Skin epidermis (tissue), 12 donors: ENCODE results near the gene SMOC1.

Experiments used
- H3K27ac ChIP-seq, 21 experiments: fragments of 200-600 bp; sonication (generic) in 11 of 21; one replicate each; pipeline ENCODE4 v1.5.0; 2020; ENCODE audit warnings: mild to moderate bottlenecking in 3 of 21, inconsistent platforms in 2 of 21, moderate library complexity in 2 of 21
- H3K4me3 ChIP-seq, 7 experiments: fragments of 200-600 bp; sonication (generic) in 2 of 7; one replicate each; pipeline ENCODE4 v1.5.0; 2020; ENCODE audit warnings: inconsistent platforms in 2 of 7, mild to moderate bottlenecking in 2 of 7, moderate library complexity in 1 of 7

SMOC1 gene

DNA sequence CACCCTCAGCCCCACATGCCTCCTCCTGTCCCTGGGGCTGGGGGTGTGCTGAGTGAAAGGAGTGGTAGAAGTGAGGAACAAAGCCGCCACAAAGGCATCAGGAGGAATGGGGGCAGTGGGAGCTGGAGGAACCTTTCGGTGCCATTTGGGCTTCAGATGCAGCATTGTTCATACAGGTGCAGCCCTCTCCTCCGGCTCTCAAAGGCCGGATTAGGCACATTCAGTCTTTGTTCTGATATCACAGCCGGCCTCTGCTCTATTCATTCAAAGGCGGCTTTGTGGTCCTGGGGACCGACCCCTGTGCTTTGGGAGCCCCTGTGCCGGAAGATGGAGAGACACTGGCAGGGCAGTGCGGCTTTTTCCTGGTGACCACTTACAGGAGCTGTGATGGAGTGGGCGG, 53.2 kb downstream of the SMOC1 start:
- no peak overlapping the region for H3K4me3 ChIP-seq
- H3K27ac ChIP-seq: no peak overlapping the region

DNA sequence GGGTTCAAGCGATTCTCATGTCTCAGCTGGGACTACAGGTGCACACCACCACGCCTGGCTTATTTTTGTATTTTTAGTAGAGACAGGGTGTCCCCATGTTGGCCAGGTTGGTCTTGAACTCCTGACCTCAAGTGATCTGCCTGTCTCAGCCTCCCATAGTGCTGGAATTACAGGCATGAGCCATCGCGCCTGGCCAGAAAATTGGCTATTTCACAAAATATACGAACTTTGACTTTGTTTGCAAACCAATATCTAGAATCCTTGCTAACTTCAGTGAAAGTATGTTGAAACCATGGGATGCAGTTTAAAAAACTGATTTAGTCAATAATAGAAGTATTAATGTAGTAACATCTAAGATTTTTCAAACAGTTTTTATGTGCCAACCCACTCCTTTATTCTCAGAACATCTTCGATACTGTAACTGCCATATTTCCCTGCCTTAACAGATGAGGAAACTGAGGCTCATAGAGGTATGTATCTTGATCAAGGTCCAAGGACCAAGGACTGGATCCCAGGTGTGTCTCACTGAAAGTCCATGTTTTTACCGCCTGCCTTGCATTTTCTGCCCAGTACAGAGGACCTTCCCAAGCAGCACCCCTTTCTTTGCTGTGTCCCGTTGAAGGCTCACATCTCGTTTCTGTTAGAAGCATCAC, 54.5 kb downstream of the SMOC1 start:
- Histone ChIP-seq H3K4me3 (no peak overlapping the region), H3K27ac (no peak overlapping the region)

DNA sequence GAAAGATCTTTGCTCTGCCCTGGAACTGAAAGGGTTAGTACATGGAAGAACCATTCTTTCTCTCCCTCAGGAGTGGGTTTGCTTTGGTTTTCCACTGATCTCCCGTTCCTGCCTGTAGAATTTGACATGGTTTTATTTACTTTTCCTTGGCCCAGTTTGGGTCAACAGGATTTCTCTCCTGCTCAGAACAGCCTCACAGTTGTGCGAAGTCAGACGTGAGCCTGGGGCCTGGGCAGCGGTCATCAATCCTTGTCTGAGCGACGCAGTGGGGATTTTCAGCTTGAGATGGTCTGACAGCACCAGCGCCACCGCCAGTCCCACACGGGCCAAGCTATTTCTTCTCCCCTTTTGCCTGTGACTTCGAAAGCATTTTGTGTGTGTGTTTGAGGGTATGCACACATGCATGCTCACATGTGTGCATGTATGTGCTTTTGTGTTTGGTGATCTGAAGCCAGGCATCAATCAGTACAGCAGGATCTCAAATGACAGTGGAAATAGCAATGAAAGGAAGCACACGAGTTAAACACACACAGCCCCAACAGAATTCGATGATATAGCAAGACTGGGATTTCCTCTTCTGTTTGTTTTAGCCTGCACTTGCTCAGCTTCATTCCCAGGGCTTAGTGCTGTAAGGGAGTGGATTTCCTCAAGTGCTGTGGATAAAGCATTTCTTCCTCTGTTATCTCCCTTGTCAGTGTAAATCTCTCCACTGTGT, 58.3 kb downstream of the SMOC1 start:
- Histone ChIP-seq H3K4me3 (no peak overlapping the region), H3K27ac (no peak overlapping the region)

DNA sequence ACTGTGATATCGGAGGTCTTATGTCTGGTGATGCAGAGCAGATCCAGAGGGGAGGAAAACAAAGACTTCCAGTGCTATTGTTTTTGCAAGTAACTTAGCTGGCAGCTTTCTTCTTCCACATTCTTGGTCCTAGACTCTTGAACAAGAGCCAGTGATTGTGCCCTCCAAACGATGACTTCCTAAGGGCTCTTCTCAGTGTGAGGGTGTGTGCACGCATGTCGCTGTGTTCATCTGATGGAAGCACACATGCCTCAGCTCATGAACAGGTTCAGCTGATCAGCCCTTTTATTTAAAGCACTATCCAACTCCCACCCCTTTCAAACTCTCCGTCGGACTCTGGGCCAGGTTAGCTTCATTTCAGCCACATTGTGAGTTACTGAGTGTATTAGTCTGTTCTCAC, 59.5 kb downstream of the SMOC1 start:
- Histone ChIP-seq H3K4me3 (no peak overlapping the region), H3K27ac (no peak overlapping the region)

DNA sequence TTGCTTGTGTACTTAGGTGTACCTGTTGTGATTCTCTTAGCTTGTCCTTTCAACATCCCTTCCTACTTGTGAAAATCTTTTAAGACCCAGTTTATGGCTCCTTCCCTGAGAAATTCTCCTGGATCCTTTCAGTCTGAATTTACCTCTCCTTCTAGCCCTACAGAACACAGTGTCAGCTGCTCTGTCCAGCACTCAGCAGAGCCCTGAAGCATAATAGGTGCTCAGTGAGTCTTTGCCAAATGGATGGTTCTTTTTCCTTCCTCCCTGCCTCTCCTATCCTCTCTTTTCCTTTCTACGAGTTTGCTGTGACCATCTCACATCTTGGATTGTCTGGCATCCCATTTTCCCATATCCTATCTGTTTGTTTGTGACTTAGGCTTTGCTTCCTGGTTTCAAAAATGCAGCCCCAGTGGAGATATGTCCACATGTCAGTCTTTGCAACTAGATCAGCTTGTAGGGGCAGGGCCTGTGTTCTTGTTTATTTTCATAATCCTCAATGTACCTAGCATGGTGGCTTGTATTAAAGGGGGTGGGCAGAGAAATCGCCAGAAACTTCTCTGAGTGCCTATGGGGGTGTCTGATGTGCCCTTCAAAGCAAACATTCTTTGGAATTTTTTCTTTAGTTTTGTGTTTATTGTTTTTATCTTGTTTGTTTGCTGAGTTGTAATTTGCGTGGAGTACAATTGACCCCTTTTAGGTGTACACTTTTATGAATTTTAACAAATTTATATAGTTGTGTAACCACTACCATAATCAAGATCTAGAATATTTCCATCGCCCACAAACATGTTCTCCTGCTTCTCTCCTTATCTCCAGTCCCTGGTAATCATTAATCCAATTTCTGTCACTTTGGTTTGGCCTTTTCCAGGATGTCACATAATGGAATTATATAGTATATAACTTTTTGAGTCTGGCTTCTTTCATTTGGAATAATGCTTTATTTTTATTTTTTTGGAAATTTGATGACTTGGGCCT, 62.8 kb downstream of the SMOC1 start:
- H3K27ac ChIP-seq: no peak overlapping the region
- H3K4me3 ChIP-seq: no peak overlapping the region

DNA sequence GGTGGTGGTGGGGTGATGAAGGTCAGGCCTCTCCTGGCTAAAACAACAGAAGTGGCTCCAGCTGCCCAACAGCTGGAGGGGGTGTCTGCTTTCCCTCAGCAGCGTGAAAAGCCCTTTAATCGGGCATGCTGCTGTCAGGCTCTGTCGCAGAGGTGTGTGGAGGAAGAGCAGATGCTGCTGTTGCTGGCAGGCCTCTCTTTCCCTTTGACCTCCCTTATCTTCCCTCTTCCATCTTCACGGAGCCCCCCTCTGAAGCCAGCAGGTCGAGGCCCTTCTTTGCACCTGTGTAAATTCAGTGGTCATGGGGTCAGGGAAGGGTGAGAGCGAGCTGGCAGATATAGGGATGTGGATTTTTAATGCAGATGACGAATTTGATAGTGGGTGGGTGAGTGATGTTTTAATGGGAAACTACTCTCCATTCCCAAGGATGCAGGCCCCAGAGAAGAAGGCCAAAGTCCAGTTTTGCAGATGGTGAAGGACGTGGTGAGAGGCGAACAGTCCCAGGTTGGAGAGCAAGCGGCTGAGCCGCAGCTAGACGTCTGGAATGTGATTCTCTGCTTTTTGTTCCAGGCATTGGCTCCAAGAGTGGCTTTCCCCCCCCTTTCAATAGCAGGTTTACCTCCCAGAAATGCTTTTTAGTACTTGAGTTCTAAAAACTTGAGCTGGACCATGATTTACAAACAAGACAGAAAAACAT, 64.0 kb downstream of the SMOC1 start:
- Histone ChIP-seq H3K4me3 (no peak overlapping the region), H3K27ac (no peak overlapping the region)

DNA sequence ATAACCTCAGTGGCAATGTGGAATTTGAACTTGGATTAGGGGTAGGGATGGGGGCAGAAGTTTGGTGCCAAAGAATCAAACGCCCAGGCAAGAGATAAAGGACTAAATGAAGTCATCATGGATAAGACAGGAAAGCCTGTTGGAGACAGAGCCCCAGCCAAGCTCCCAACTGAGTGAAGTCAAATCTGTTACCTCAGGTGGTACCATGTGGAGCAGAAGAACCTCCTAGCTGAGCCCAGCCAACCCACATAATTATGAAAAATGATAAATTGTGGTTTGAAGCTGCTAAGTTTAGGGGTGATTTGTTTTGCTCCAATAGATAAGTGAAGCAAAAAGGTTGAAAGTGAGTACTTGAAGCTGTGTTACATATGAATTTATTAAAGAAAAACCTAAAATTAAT, 66.1 kb downstream of the SMOC1 start:
- H3K4me3 ChIP-seq: no peak overlapping the region
- no peak overlapping the region for H3K27ac ChIP-seq

DNA sequence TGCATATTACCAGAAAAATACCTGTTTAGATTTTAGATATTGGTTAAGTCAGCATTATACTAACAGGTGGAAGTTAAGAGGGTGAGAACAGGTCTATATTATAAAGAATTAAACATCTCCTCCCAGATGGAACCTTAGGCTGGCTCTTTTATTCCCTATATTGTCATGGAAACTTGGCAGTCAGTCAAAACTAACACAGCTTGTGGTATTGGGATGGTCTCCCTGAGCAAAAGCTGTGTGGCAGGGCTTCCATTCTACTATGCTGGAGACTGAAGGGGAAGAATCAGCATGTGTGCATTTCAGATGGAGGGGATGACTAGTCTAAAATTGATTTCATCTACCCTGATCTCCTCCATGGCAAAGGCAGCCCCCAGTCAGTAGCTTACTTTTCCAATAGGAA, 66.7 kb downstream of the SMOC1 start:
- H3K27ac ChIP-seq: no peak overlapping the region

DNA sequence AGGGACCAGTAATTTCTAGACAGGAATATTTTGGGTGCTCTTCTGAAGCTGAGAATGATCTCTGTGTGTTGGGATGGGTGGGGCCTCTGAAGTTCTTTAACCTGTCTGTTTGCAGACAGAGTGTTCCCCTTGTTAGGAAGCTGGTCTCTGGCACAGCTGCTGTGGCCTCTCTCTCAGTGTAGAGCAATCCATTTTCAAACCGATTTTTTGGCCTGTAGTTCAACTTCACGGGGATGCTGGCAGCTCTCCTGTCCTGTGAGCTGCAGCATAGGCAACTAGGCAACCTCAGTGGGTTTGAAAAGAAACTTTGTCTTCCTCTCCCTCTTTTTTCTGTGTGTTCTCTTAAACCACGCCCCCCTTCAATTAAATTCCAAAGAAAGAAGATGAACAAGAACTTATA, 69.1 kb downstream of the SMOC1 start:
- Histone ChIP-seq H3K4me3 (no peak overlapping the region), H3K27ac (no peak overlapping the region)

More for the DNA sequence above, 66.7 kb downstream of the SMOC1 start:
- no peak overlapping the region for H3K4me3 ChIP-seq

DNA sequence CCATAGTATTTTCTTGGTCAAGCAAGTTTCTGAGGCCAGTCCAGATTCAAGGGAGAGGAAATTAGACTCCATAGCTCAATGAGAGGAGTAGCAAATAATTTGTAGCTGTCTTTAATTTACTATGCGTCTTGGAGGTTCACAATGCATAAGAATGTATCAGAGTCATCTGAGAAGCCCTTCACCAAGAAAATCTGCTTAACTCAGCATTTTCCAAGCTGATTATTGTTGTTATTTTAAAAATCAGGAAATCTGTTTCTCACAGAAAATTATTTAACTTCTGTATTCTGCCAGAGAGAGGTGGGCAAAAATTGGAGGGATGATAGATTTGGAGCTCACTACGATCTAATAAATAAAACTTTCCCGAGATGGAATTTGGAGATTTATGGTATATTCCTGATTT, 72.0 kb downstream of the SMOC1 start:
- no peak overlapping the region for H3K4me3 ChIP-seq

DNA sequence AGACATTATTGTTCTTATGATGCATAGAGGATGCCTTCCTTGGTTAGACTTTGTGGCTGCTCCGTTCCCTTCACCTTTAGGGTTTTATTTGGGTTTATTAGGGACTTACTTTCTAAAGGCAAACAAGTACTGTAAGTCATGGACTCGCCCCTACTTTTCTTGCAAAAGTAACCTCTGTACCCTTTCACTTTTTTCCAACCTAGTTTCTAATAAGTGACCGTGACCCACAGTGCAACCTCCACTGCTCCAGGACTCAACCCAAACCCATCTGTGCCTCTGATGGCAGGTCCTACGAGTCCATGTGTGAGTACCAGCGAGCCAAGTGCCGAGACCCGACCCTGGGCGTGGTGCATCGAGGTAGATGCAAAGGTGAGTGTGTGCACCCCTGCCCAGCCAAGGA, 72.7 kb downstream of the SMOC1 start:
- Histone ChIP-seq H3K27ac (no peak overlapping the region), H3K4me3 (no peak overlapping the region)

More for the DNA sequence above, 72.0 kb downstream of the SMOC1 start:
- no peak overlapping the region for H3K27ac ChIP-seq

DNA sequence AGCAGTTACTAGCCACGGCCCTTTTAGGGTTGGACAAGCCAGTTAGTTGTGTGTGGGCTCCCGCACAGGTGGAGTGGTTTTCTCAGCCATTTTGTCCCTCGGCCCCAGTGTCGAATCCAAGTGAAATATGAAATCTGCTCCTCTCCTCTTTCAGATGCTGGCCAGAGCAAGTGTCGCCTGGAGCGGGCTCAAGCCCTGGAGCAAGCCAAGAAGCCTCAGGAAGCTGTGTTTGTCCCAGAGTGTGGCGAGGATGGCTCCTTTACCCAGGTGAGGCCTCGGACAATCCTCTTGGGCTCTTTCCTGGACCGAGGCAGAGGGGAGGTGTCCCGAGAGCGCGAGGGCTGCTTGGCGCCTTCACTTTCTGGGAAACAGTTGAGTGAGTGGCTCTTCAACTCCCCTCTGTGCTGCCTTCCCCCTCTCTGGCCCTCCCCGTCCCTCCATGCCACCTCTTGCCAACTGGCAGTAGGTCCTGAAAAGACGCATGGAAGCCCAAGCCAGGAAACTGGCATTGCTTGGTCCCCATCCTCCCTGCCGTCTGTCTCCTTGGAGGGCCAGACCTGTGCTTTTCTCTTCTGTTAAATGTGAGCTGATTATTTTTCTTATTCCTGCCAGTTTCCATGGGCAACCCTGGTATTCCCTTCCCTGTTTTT, 74.2 kb downstream of the SMOC1 start:
- H3K27ac ChIP-seq: no peak overlapping the region
- no peak overlapping the region for H3K4me3 ChIP-seq

DNA sequence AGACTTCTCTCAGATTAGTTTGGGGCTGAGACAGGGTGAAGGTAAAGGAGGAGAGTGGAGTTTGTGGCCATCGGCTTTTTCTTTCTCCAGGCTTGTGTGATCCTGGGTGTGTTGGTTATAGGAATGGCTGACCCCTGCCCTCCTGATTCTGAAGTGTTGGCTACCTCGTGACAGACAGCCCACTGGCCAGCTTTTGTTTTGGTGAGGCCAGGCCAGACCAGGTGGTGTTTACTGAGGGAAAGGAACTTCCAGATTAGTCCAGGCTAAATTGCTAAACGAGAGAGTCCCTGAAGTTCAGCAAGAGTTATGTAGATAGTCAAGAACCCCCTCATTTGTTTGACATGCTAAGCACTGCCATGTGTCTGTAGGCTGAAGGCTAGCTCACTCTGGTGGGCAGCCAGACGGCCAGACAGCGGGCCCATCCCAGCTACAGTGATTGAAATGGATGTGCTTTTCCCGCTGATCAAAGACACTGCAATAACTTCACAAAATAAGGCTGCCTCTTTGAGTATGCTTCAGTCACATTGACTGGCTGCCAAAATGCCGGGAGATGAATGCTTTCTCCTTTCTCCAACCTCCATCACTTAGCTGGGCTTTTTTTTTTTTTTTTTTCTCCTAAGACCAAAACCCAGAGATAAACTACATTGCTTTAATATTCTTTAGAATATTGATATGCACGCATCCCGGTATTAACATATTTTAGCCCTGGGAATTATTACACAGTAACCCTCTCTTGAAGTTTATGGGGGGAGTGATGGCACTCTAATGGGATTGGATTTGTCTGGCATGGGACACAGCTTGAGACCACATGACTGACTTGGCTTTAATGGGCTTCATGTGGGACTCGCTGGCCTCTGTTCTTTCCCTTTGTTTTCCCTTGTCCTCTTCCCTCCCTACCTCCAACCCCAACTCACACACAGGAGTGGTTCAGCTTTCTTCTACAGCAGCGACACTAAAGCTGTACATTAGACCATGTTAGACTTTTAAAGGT, 76.9 kb downstream of the SMOC1 start:
- Histone ChIP-seq H3K27ac (no peak overlapping the region), H3K4me3 (no peak overlapping the region)

DNA sequence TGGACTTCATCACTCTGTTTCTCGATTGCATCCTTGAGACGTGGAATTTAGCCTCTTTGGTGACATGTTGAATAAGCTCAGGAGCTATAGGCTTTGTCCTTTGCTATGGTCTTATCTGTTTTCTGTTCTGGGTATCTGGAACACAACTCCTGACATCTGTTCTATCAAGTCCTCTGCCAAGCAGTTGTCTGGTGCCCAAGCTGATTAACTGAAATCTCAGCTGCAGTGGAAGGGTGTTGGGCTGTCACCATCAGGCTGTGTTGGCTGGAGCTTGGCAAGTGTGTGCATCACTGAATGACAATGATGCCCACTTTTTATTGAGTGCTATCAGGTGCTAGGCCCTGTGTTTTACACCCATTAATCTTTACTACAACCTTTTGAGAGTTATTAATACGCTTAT, 77.8 kb downstream of the SMOC1 start:
- no peak overlapping the region for H3K27ac ChIP-seq

DNA sequence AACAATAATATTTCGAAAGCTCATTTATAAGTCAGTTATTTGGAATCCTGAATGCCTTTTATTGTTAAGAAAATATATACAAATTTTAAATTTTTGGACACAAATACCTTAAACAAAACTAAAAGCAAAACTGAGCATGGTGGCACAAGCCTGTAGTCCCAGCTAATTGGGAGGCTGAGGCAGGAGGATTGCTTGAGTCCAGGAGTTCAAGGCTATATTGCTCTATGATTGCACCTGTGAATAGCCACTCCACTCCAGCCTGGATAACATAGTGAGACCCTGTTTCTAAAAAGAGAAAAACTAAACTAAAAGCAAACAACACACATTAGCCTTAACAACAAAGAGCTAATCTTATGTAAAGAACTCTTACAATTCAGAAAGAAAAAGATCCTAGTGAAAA, 78.8 kb downstream of the SMOC1 start:
- Histone ChIP-seq H3K27ac (no peak overlapping the region), H3K4me3 (no peak overlapping the region)

More for the DNA sequence above, 77.8 kb downstream of the SMOC1 start:
- no peak overlapping the region for H3K4me3 ChIP-seq

DNA sequence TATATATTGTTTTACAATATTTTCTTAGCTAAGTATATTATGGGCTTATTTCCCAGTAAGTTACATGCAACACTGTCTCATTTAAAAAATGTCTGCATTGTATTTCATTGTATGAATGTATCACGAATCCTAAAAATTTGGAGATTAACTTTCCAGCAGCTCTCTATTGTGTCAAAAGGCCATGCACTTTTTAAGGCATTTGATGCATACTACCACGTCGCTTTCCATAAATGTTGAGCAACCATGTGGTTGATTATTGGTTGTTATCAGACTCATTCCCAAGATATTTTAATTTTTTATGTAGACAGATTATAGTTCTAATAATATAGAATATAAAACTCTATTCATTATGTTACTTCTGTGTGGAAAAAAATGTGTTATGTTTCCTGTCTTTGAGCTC, 79.9 kb downstream of the SMOC1 start:
- H3K4me3 ChIP-seq: no peak overlapping the region
- no peak overlapping the region for H3K27ac ChIP-seq

DNA sequence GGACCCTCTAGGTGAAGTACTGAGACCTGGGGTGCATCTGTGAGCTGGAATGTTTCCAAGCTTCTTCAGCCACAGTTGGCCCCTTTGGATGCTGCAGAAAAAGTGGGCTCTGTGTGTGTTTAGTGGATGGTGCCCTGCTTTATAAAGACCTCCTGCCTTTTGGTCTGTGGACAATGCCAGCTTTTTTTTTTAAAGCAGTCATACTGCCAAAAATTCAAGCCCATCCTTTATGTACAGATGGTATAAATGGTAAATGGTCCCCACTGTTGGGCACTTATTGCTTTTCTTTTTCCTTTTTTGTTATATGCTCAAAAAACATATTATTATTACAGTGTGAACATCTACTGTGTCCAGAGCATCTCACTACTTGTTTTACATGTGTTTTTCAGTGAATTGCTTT, 81.1 kb downstream of the SMOC1 start:
- Histone ChIP-seq H3K4me3 (no peak overlapping the region), H3K27ac (no peak overlapping the region)

DNA sequence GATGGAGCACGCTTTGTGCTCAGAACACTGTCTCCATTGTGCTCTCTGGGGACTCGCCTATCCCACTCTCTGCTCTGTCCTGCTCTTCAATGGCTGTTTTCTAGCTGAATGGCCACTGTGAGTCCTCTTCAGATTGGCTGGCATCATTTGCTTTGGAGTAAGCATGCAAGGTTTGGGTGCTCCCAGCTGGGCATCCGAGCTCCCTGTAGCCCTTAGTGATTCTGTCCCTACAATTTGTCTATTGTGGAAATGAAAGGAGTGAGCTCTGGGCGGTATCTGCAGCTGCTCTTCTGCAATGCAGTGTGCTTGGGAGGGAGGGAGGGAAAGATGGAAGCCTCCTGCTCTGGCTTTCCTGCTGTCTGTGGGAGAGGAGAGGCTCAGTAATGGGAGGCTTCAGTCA, 84.8 kb downstream of the SMOC1 start:
- Histone ChIP-seq H3K4me3 (no peak overlapping the region), H3K27ac (no peak overlapping the region)
